Left renal pelvis (tissue), 4 donors: ENCODE data around the gene GRK4. TPM values are rescaled to one million over a fixed set of nuclear protein-coding genes. Genes with fewer than 3 reads are reported as not detected.
"Not testable (repeated sequence)": the region's sequence is repeated elsewhere in the genome, so short reads cannot be mapped to it uniquely, and the experiment has no call there.

ENCODE experiments used
- DNase-seq, 4 donors: peaks; one replicate each; pipeline ENCODE4 v3.0.0-alpha.2; 2013; ENCODE audit warnings: low read depth in 4 of 4, low spot score in 3 of 4
- polyA plus RNA-seq, 4 donors: library from polyadenylated mRNA; unstranded; fragments of 120-200 nt; gene quantifications; one replicate each; pipeline ENCODE4 v1.2.1, GENCODE V29; 2013; ENCODE audit not compliant: insufficient read length in 4 of 4

Gene GRK4
- polyA plus RNA-seq, 4 donors, result 6.6 to 11.5 (median 9.1) TPM

- no peak for DNase-seq
Observed at GRCh38 chr4:3031357-3032082, 68.1 kb downstream of the GRK4 start.

- DNase-seq, result no peak
Observed at GRCh38 chr4:3034231-3034630, 70.9 kb downstream of the GRK4 start.

GRCh38 chr4:3035249-3035648 lies 71.9 kb downstream of the GRK4 start:
- DNase-seq, result no peak

GRCh38 chr4:3035674-3036073 lies 72.3 kb downstream of the GRK4 start:
- no peak for DNase-seq

GRCh38 chr4:3036131-3036952 lies 73.0 kb downstream of the GRK4 start:
- no peak for DNase-seq

- DNase-seq, result no peak
Observed at GRCh38 chr4:3037957-3038461, 74.6 kb downstream of the GRK4 start.

GRCh38 chr4:3039706-3040366 lies 76.5 kb downstream of the GRK4 start:
- no peak for DNase-seq

- DNase-seq, result no peak
Observed at GRCh38 chr4:3040452-3041191, 77.3 kb downstream of the GRK4 start.

- no peak for DNase-seq
Observed at GRCh38 chr4:3041192-3042142, 78.1 kb downstream of the GRK4 start.

GRCh38 chr4:3042226-3042625 lies 78.9 kb downstream of the GRK4 start:
- DNase-seq, result no peak

GRCh38 chr4:3043282-3044020 lies 80.1 kb downstream of the GRK4 start:
- no peak for DNase-seq

- DNase-seq, result no peak
Observed at GRCh38 chr4:3044870-3045819, 81.8 kb downstream of the GRK4 start.

- DNase-seq, result no peak
Observed at GRCh38 chr4:3046162-3046561, 82.8 kb downstream of the GRK4 start.

GRCh38 chr4:3046623-3047022 lies 83.3 kb downstream of the GRK4 start:
- DNase-seq, result no peak

GRCh38 chr4:3047464-3048286 lies 84.3 kb downstream of the GRK4 start:
- DNase-seq, result peak in 2 of 4 donors; percentile 33 to 37

- not testable (repeated sequence) for DNase-seq
Observed at GRCh38 chr4:3051141-3051897, 87.9 kb downstream of the GRK4 start.
